ENCODE measurements around the gene HUNK.
"Not testable (repeated sequence)": the region's sequence is repeated elsewhere in the genome, so short reads cannot be mapped to it uniquely, and the experiment has no call there.

Gene HUNK

GRCh38 chr21:32008714-32009113 lies 135.9 kb downstream of the HUNK start:
- no peak for DNase-seq

GRCh38 chr21:32009263-32009662 lies 136.4 kb downstream of the HUNK start:
- DNase-seq = no peak

- DNase-seq = no peak
Observed at GRCh38 chr21:32015461-32016139, 142.8 kb downstream of the HUNK start.

- DNase-seq = no peak
Observed at GRCh38 chr21:32018381-32018780, 145.6 kb downstream of the HUNK start.

GRCh38 chr21:32020564-32020963 lies 147.7 kb downstream of the HUNK start:
- DNase-seq = no peak

GRCh38 chr21:32021319-32021994 lies 148.6 kb downstream of the HUNK start:
- no peak for DNase-seq

GRCh38 chr21:32022146-32022545 lies 149.3 kb downstream of the HUNK start:
- DNase-seq = peak; percentile 70

- DNase-seq = no peak
Observed at GRCh38 chr21:32030146-32030652, 157.4 kb downstream of the HUNK start.

- DNase-seq = no peak
Observed at GRCh38 chr21:32034850-32035249, 162.0 kb downstream of the HUNK start.

GRCh38 chr21:32035617-32036016 lies 162.8 kb downstream of the HUNK start:
- DNase-seq = no peak

GRCh38 chr21:32036756-32037155 lies 163.9 kb downstream of the HUNK start:
- DNase-seq = no peak

GRCh38 chr21:32038751-32039150 lies 165.9 kb downstream of the HUNK start:
- DNase-seq = not testable (repeated sequence)

GRCh38 chr21:32043458-32043857 lies 170.6 kb downstream of the HUNK start:
- no peak for DNase-seq

- DNase-seq = no peak
Observed at GRCh38 chr21:32044205-32045180, 171.7 kb downstream of the HUNK start.

- no peak for DNase-seq
Observed at GRCh38 chr21:32046191-32046590, 173.4 kb downstream of the HUNK start.

- DNase-seq = no peak
Observed at GRCh38 chr21:32048353-32048752, 175.5 kb downstream of the HUNK start.

Data from inflammatory macrophage treated with lipopolysaccharide for 4 hours (primary cell).